Measurements from ENCODE around the gene WBP4.

Gene WBP4

GRCh38 chr13:41061075-41061913, at the start of gene WBP4:
Gene WBP4, plus strand, starts transcription at chr13:41061509. Its CDS starts 165 bp downstream, at chr13:41061674.
- ChIA-PET POLR2A (interaction anchor here (0.6 to 2.0 kb wide), 8 partner anchors 66 to 392 kb away, joined by 3 to 9 read pairs (median 4); partner anchors contain the start of genes KBTBD6 and SLC25A15), CTCF (interaction anchor here (0.7 kb wide), 1 partner anchor 155 kb away, joined by 5 read pairs; no protein-coding TSS in a partner anchor)
- no peak for TF ChIP-seq NFRKB (IDR thresholded peaks at IDR 0.05)
- TF ChIP-seq ARNT (IDR thresholded peaks at IDR 0.05): no peak; the same call in 1 of the 2 replicates
- no peak for TF ChIP-seq LEF1 (IDR thresholded peaks at IDR 0.05; ENCODE audit: borderline replicate concordance)
- peak; percentile 42; the same call in 1 of the 2 replicates for TF ChIP-seq L3MBTL2 (conservative IDR thresholded peaks at IDR 0.05)
- TF ChIP-seq FOXK2 (IDR thresholded peaks at IDR 0.05): no peak
- peak; percentile 8; the same call in 1 of the 2 replicates for TF ChIP-seq ELF4 (IDR thresholded peaks at IDR 0.05)
- no peak for TF ChIP-seq FOXA1 (IDR thresholded peaks at IDR 0.05)
- peak; percentile 64; the same call in 1 of the 2 replicates for TF ChIP-seq CTBP1 (IDR thresholded peaks at IDR 0.05; ENCODE audit: borderline replicate concordance)
- TF ChIP-seq, protein P1, sequence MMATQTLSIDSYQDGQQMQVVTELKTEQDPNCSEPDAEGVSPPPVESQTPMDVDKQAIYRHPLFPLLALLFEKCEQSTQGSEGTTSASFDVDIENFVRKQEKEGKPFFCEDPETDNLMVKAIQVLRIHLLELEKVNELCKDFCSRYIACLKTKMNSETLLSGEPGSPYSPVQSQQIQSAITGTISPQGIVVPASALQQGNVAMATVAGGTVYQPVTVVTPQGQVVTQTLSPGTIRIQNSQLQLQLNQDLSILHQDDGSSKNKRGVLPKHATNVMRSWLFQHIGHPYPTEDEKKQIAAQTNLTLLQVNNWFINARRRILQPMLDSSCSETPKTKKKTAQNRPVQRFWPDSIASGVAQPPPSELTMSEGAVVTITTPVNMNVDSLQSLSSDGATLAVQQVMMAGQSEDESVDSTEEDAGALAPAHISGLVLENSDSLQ (IDR thresholded peaks at IDR 0.05): peak; percentile 37; the same call in 1 of the 2 replicates
- TF ChIP-seq HDGF (IDR thresholded peaks at IDR 0.05; ENCODE audit: borderline replicate concordance): no peak
- TF ChIP-seq SUZ12 (IDR thresholded peaks at IDR 0.05): no peak
- DNase-seq (ENCODE audit: extremely low spot score): peak; percentile 81

DNA sequence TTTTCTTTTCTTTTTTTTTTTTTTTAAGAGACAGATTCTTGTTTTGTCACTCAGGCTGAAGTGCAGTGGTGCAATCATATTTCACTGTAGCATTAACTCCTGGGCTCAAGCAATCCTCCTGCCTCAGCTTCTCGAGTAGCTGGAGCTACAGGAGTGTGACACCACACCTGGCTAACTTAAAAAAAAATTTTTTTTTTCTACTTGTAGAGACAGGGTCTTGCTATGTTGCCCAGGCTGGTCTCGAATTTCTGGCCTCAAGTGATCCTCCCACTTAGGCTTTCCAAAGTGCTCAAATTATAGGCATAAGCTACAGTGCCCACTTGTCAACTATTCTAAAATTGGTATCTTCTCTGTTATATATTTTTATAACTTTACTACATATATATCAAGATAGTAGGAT, 48.8 kb upstream of the WBP4 start:
- TF ChIP-seq BHLHE40 (IDR thresholded peaks at IDR 0.05; ENCODE audit: borderline replicate concordance) (no peak), TARDBP (IDR thresholded peaks at IDR 0.05) (no peak), CTBP1 (IDR thresholded peaks at IDR 0.05; ENCODE audit: borderline replicate concordance) (no peak), SUZ12 (IDR thresholded peaks at IDR 0.05) (no peak), ARNT (IDR thresholded peaks at IDR 0.05) (no peak), SP1 (IDR thresholded peaks at IDR 0.05) (no peak), L3MBTL2 (conservative IDR thresholded peaks at IDR 0.05) (no peak), FOXK2 (IDR thresholded peaks at IDR 0.05) (no peak), NFRKB (IDR thresholded peaks at IDR 0.05) (no peak), FOXM1 (IDR thresholded peaks at IDR 0.05; ENCODE audit: borderline replicate concordance) (no peak), ELF4 (IDR thresholded peaks at IDR 0.05) (no peak), HDGF (IDR thresholded peaks at IDR 0.05; ENCODE audit: borderline replicate concordance) (no peak), ZNF384 (IDR thresholded peaks at IDR 0.05) (no peak), LEF1 (IDR thresholded peaks at IDR 0.05; ENCODE audit: borderline replicate concordance) (no peak), FOXA1 (IDR thresholded peaks at IDR 0.05) (no peak)
- TF ChIP-seq, protein P1 (IDR thresholded peaks at IDR 0.05): no peak
- ChIA-PET POLR2A (no interaction called here), CTCF (no interaction called here)
- no peak for DNase-seq (ENCODE audit: extremely low spot score)

- no peak for TF ChIP-seq NFRKB (IDR thresholded peaks at IDR 0.05)
- TF ChIP-seq HDGF (IDR thresholded peaks at IDR 0.05; ENCODE audit: borderline replicate concordance): no peak
- TF ChIP-seq TARDBP (IDR thresholded peaks at IDR 0.05): no peak
- TF ChIP-seq FOXA1 (IDR thresholded peaks at IDR 0.05): no peak
- TF ChIP-seq, protein P1 (IDR thresholded peaks at IDR 0.05): no peak
- TF ChIP-seq FOXM1 (IDR thresholded peaks at IDR 0.05; ENCODE audit: borderline replicate concordance): no peak
- ChIA-PET POLR2A (no interaction called here), CTCF (no interaction called here)
- DNase-seq (ENCODE audit: extremely low spot score): no peak
Measured at GRCh38 chr13:41013835-41014234, 47.5 kb upstream of the WBP4 start.

DNA sequence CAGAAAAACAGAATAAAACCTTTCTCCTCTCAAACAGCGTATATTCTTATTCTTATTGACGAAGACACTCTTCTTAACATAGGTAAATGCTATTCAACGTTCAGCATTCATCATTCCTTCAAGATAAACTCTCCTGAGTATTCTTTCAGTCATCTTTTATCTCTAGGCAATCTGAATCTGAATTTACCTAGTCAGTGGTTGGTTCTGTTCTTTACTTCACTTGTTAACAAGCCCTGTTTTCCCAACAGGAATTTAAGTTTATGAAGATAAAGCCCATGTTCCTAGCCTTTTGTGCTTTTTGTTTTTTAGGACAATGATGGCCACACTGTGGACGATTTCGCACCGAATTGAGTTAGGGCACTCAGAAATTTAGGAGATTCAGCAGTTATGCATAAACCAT, 45.4 kb upstream of the WBP4 start:
- ChIA-PET CTCF (no interaction called here), POLR2A (no interaction called here)
- TF ChIP-seq SP1 (IDR thresholded peaks at IDR 0.05) (no peak), FOXA1 (IDR thresholded peaks at IDR 0.05) (no peak), SUZ12 (IDR thresholded peaks at IDR 0.05) (no peak), ELF4 (IDR thresholded peaks at IDR 0.05) (no peak), HDGF (IDR thresholded peaks at IDR 0.05; ENCODE audit: borderline replicate concordance) (no peak), L3MBTL2 (conservative IDR thresholded peaks at IDR 0.05) (no peak), TARDBP (IDR thresholded peaks at IDR 0.05) (no peak), FOXK2 (IDR thresholded peaks at IDR 0.05) (no peak), ARNT (IDR thresholded peaks at IDR 0.05) (no peak), LEF1 (IDR thresholded peaks at IDR 0.05; ENCODE audit: borderline replicate concordance) (no peak), ZNF384 (IDR thresholded peaks at IDR 0.05) (no peak), FOXM1 (IDR thresholded peaks at IDR 0.05; ENCODE audit: borderline replicate concordance) (no peak), NFRKB (IDR thresholded peaks at IDR 0.05) (no peak), BHLHE40 (IDR thresholded peaks at IDR 0.05; ENCODE audit: borderline replicate concordance) (no peak)
- TF ChIP-seq, protein P1 (IDR thresholded peaks at IDR 0.05): no peak
- no peak for DNase-seq (ENCODE audit: extremely low spot score)

DNA sequence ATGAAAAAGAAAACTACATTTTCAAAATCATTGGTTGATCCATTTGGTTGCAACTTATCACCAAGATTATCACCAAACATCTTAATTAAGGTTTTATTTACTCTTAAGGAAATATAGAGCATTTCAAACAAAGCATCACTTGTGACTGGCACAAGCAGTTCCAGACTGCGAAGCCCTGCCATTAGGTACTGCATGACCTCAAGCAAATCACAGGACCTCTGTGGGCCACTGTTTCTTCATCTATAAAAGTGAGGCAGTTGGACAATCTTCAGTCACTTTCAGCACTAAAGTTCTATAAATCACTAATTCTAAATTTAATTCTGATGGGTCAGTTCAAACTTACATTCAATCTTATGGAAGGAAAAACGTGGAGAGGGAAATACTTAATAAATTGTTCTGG, 44.1 kb upstream of the WBP4 start:
- POLR2A ChIA-PET: no interaction called here
- CTCF ChIA-PET: no interaction called here
- TF ChIP-seq FOXK2 (IDR thresholded peaks at IDR 0.05) (no peak), L3MBTL2 (conservative IDR thresholded peaks at IDR 0.05) (no peak), LEF1 (IDR thresholded peaks at IDR 0.05; ENCODE audit: borderline replicate concordance) (no peak), HDGF (IDR thresholded peaks at IDR 0.05; ENCODE audit: borderline replicate concordance) (no peak), CTBP1 (IDR thresholded peaks at IDR 0.05; ENCODE audit: borderline replicate concordance) (no peak)
- TF ChIP-seq, protein P1 (IDR thresholded peaks at IDR 0.05): no peak

More for the DNA sequence above, 44.1 kb upstream of the WBP4 start:
- no peak for DNase-seq (ENCODE audit: extremely low spot score)

All from HEK293T (cell line).